Measurements from ENCODE around the gene DAGLB.
"Not testable (repeated sequence)": the region's sequence is repeated elsewhere in the genome, so short reads cannot be mapped to it uniquely, and the experiment has no call there.

DAGLB gene

GRCh38 chr7:6461946-6462550, 14.3 kb upstream of the DAGLB start:
- H3K36me3 ChIP-seq (ENCODE audit: control insufficient read depth, insufficient read depth, low read length): peaks cover 37% of the 10 kb centered on the region
- no peaks in the 10 kb centered on the region for H3K9me3 ChIP-seq (ENCODE audit: control insufficient read depth, low read length)
- DNase-seq: no peak
- no peaks in the 10 kb centered on the region for H3K27me3 ChIP-seq (replicated peaks; ENCODE audit: control insufficient read depth, insufficient read depth, low read length, poor library complexity, severe bottlenecking)
- no peak overlapping the region for H3K27ac ChIP-seq (ENCODE audit: insufficient read depth, low read length, poor library complexity, severe bottlenecking)
- H3K4me1 ChIP-seq (ENCODE audit: control insufficient read depth, insufficient read depth, low read length, poor library complexity, severe bottlenecking): no peaks in the 10 kb centered on the region
- H3K4me3 ChIP-seq (ENCODE audit: insufficient read depth, low read depth, low read length, poor library complexity, severe bottlenecking): no peak overlapping the region

- Histone ChIP-seq H3K36me3 (ENCODE audit: control insufficient read depth, insufficient read depth, low read length) (peaks cover 28% of the 10 kb centered on the region), H3K27me3 (replicated peaks; ENCODE audit: control insufficient read depth, insufficient read depth, low read length, poor library complexity, severe bottlenecking) (no peaks in the 10 kb centered on the region), H3K4me1 (ENCODE audit: control insufficient read depth, insufficient read depth, low read length, poor library complexity, severe bottlenecking) (no peaks in the 10 kb centered on the region), H3K4me3 (ENCODE audit: insufficient read depth, low read depth, low read length, poor library complexity, severe bottlenecking) (no peak overlapping the region), H3K9me3 (ENCODE audit: control insufficient read depth, low read length) (no peaks in the 10 kb centered on the region), H3K27ac (ENCODE audit: insufficient read depth, low read length, poor library complexity, severe bottlenecking) (no peak overlapping the region)
- no peak for DNase-seq
Observed at GRCh38 chr7:6460990-6461584, 13.3 kb upstream of the DAGLB start.

- peaks cover 21% of the 10 kb centered on the region for H3K36me3 ChIP-seq (ENCODE audit: control insufficient read depth, insufficient read depth, low read length)
Observed at GRCh38 chr7:6460303-6460702, 12.5 kb upstream of the DAGLB start.

GRCh38 chr7:6458676-6459075, 10.9 kb upstream of the DAGLB start:
- not testable (repeated sequence) for H3K27me3 ChIP-seq (replicated peaks; ENCODE audit: control insufficient read depth, insufficient read depth, low read length, poor library complexity, severe bottlenecking); H3K27ac ChIP-seq (ENCODE audit: insufficient read depth, low read length, poor library complexity, severe bottlenecking); H3K4me3 ChIP-seq (ENCODE audit: insufficient read depth, low read depth, low read length, poor library complexity, severe bottlenecking); DNase-seq; H3K4me1 ChIP-seq (ENCODE audit: control insufficient read depth, insufficient read depth, low read length, poor library complexity, severe bottlenecking); H3K9me3 ChIP-seq (ENCODE audit: control insufficient read depth, low read length)
- H3K36me3 ChIP-seq (ENCODE audit: control insufficient read depth, insufficient read depth, low read length): peaks cover 20% of the 10 kb centered on the region

More at GRCh38 chr7:6460303-6460702, 12.5 kb upstream of the DAGLB start:
- Histone ChIP-seq H3K4me1 (ENCODE audit: control insufficient read depth, insufficient read depth, low read length, poor library complexity, severe bottlenecking) (no peaks in the 10 kb centered on the region), H3K27ac (ENCODE audit: insufficient read depth, low read length, poor library complexity, severe bottlenecking) (no peak overlapping the region), H3K9me3 (ENCODE audit: control insufficient read depth, low read length) (no peaks in the 10 kb centered on the region), H3K27me3 (replicated peaks; ENCODE audit: control insufficient read depth, insufficient read depth, low read length, poor library complexity, severe bottlenecking) (no peaks in the 10 kb centered on the region), H3K4me3 (ENCODE audit: insufficient read depth, low read depth, low read length, poor library complexity, severe bottlenecking) (no peak overlapping the region)
- no peak for DNase-seq

GRCh38 chr7:6453734-6454133, 6.0 kb upstream of the DAGLB start:
- no peak for DNase-seq
- Histone ChIP-seq H3K27me3 (replicated peaks; ENCODE audit: control insufficient read depth, insufficient read depth, low read length, poor library complexity, severe bottlenecking) (no peaks in the 10 kb centered on the region), H3K9me3 (ENCODE audit: control insufficient read depth, low read length) (no peaks in the 10 kb centered on the region), H3K36me3 (ENCODE audit: control insufficient read depth, insufficient read depth, low read length) (no peaks in the 10 kb centered on the region), H3K4me3 (ENCODE audit: insufficient read depth, low read depth, low read length, poor library complexity, severe bottlenecking) (no peak overlapping the region), H3K4me1 (ENCODE audit: control insufficient read depth, insufficient read depth, low read length, poor library complexity, severe bottlenecking) (no peaks in the 10 kb centered on the region), H3K27ac (ENCODE audit: insufficient read depth, low read length, poor library complexity, severe bottlenecking) (no peak overlapping the region)

GRCh38 chr7:6451224-6451705, 3.5 kb upstream of the DAGLB start:
- H3K27ac ChIP-seq (ENCODE audit: insufficient read depth, low read length, poor library complexity, severe bottlenecking): no peak overlapping the region
- peaks cover 8% of the 10 kb centered on the region for H3K4me1 ChIP-seq (ENCODE audit: control insufficient read depth, insufficient read depth, low read length, poor library complexity, severe bottlenecking)
- H3K4me3 ChIP-seq (ENCODE audit: insufficient read depth, low read depth, low read length, poor library complexity, severe bottlenecking): no peak overlapping the region
- H3K36me3 ChIP-seq (ENCODE audit: control insufficient read depth, insufficient read depth, low read length): peaks cover 2% of the 10 kb centered on the region
- DNase-seq: no peak
- H3K27me3 ChIP-seq (replicated peaks; ENCODE audit: control insufficient read depth, insufficient read depth, low read length, poor library complexity, severe bottlenecking): no peaks in the 10 kb centered on the region
- no peaks in the 10 kb centered on the region for H3K9me3 ChIP-seq (ENCODE audit: control insufficient read depth, low read length)

GRCh38 chr7:6450591-6450990, 2.8 kb upstream of the DAGLB start:
- not testable (repeated sequence) for H3K9me3 ChIP-seq (ENCODE audit: control insufficient read depth, low read length); H3K4me1 ChIP-seq (ENCODE audit: control insufficient read depth, insufficient read depth, low read length, poor library complexity, severe bottlenecking); H3K36me3 ChIP-seq (ENCODE audit: control insufficient read depth, insufficient read depth, low read length); H3K27me3 ChIP-seq (replicated peaks; ENCODE audit: control insufficient read depth, insufficient read depth, low read length, poor library complexity, severe bottlenecking); H3K27ac ChIP-seq (ENCODE audit: insufficient read depth, low read length, poor library complexity, severe bottlenecking); H3K4me3 ChIP-seq (ENCODE audit: insufficient read depth, low read depth, low read length, poor library complexity, severe bottlenecking); DNase-seq

- DNase-seq; H3K27me3 ChIP-seq (replicated peaks; ENCODE audit: control insufficient read depth, insufficient read depth, low read length, poor library complexity, severe bottlenecking); H3K36me3 ChIP-seq (ENCODE audit: control insufficient read depth, insufficient read depth, low read length); H3K4me1 ChIP-seq (ENCODE audit: control insufficient read depth, insufficient read depth, low read length, poor library complexity, severe bottlenecking); H3K9me3 ChIP-seq (ENCODE audit: control insufficient read depth, low read length); H3K4me3 ChIP-seq (ENCODE audit: insufficient read depth, low read depth, low read length, poor library complexity, severe bottlenecking); H3K27ac ChIP-seq (ENCODE audit: insufficient read depth, low read length, poor library complexity, severe bottlenecking): not testable (repeated sequence)
Observed at GRCh38 chr7:6449884-6450283, 2.1 kb upstream of the DAGLB start.

- Histone ChIP-seq H3K27me3 (replicated peaks; ENCODE audit: control insufficient read depth, insufficient read depth, low read length, poor library complexity, severe bottlenecking) (no peaks in the 10 kb centered on the region), H3K9me3 (ENCODE audit: control insufficient read depth, low read length) (no peaks in the 10 kb centered on the region), H3K4me3 (ENCODE audit: insufficient read depth, low read depth, low read length, poor library complexity, severe bottlenecking) (no peak overlapping the region), H3K4me1 (ENCODE audit: control insufficient read depth, insufficient read depth, low read length, poor library complexity, severe bottlenecking) (peaks cover 8% of the 10 kb centered on the region), H3K36me3 (ENCODE audit: control insufficient read depth, insufficient read depth, low read length) (peaks cover 8% of the 10 kb centered on the region), H3K27ac (ENCODE audit: insufficient read depth, low read length, poor library complexity, severe bottlenecking) (no peak overlapping the region)
- no peak for DNase-seq
Observed at GRCh38 chr7:6448943-6449543, 1.3 kb upstream of the DAGLB start.

GRCh38 chr7:6446838-6447580, 745 bp downstream of the DAGLB start:
- Histone ChIP-seq H3K4me1 (ENCODE audit: control insufficient read depth, insufficient read depth, low read length, poor library complexity, severe bottlenecking) (peaks cover 8% of the 10 kb centered on the region), H3K27ac (ENCODE audit: insufficient read depth, low read length, poor library complexity, severe bottlenecking) (peak overlapping the region; percentile 86), H3K9me3 (ENCODE audit: control insufficient read depth, low read length) (no peaks in the 10 kb centered on the region), H3K4me3 (ENCODE audit: insufficient read depth, low read depth, low read length, poor library complexity, severe bottlenecking) (peak overlapping the region; percentile 100), H3K36me3 (ENCODE audit: control insufficient read depth, insufficient read depth, low read length) (peaks cover 13% of the 10 kb centered on the region), H3K27me3 (replicated peaks; ENCODE audit: control insufficient read depth, insufficient read depth, low read length, poor library complexity, severe bottlenecking) (no peaks in the 10 kb centered on the region)
- peak in 1 of 3 donors; percentile 3 for DNase-seq

Measured in effector memory CD4-positive, alpha-beta T cell (primary cell).